GM18517 (cell line): ENCODE measurements around the gene SHOX.
"Not testable (repeated sequence)": the region's sequence is repeated elsewhere in the genome, so short reads cannot be mapped to it uniquely, and the experiment has no call there.

Source experiments
- ATAC-seq: cut with Tn5 transposase; IDR thresholded peaks from one replicate; pipeline ENCODE4 v1.9.1; 2021; ENCODE audit warnings: mild to moderate bottlenecking, moderate library complexity; ENCODE audit not compliant: unreplicated experiment

SHOX gene

DNA sequence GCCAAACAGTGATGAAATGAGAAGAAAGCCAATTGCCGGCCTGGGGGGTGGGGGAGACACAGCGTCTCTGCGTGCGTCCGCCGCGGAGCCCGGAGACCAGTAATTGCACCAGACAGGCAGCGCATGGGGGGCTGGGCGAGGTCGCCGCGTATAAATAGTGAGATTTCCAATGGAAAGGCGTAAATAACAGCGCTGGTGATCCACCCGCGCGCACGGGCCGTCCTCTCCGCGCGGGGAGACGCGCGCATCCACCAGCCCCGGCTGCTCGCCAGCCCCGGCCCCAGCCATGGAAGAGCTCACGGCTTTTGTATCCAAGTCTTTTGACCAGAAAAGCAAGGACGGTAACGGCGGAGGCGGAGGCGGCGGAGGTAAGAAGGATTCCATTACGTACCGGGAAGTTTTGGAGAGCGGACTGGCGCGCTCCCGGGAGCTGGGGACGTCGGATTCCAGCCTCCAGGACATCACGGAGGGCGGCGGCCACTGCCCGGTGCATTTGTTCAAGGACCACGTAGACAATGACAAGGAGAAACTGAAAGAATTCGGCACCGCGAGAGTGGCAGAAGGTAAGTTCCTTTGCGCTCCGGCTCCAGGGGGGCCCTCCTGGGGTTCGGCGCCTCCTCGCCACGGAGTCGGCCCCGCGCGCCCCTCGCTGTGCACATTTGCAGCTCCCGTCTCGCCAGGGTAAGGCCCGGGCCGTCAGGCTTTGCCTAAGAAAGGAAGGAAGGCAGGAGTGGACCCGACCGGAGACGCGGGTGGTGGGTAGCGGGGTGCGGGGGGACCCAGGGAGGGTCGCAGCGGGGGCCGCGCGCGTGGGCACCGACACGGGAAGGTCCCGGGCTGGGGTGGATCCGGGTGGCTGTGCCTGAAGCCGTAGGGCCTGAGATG lies at the start of gene SHOX:
Gene SHOX, plus strand, starts transcription at position 180 of the 885 bp plus-strand sequence. Its CDS starts 107 bp downstream, at position 287.
- no peak for ATAC-seq

DNA sequence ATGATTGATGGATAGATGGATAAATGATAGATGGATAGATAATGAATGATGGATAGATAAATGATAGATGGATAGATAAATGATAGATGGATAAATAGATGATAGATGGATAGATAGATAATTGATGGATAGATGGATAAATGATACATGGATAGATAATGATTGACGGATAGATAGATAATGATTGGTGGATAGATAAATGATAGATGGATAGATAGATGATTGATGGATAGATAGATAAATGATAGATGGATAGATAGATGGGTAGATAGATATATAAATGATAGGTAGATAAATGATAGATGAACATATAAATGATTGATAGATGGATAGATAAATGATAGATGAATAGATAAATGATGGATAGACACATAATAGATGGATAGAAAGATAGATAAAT lies 49.5 kb upstream of the SHOX start:
- ATAC-seq: no peak

DNA sequence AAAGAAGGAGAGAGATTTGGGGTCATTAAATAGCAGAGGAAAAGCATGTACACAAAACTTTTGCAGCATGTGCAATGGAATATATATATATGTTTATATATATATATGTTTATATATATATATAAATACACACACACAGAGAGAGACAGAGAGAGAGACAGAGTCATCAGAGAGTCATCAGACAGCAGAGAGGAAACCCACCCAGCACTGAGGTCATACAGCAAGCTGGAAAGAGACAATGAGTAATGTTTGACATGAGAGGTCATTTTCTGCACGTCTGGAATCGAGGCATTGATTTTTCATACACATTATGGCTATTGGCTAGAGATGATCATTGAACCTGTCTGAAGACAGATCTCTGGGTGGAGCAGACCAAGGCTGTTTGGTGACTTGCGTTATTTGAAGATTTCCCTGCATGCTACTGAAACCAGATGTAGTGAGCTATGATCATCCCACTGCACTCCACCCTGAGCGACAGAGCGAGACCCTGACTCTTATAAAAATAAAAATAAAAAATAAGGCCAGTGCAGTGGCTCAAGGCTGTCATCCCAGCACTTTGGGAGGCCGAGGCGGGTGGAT lies 48.8 kb upstream of the SHOX start:
- no peak for ATAC-seq

DNA sequence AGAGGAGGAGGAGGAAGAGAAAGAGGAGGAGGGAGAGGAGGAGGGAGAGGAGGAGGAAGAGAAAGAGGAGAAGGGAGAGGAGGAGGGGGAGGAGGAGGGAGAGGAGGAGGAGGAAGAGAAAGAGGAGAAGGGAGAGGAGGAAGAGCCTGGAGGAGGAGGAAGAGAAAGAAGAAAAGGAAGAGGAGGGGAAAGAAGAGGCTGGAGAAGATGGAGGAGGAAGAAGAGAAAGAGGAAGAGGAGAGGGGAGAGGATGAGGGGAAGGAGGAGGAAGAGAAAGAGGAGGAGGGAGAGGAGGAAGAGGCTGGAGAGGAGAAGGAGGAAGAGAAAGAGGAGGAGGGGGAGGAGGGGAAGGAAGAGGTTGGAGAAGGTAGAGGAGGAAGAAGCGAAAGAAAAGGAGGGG lies 46.0 kb upstream of the SHOX start:
- ATAC-seq: no peak

DNA sequence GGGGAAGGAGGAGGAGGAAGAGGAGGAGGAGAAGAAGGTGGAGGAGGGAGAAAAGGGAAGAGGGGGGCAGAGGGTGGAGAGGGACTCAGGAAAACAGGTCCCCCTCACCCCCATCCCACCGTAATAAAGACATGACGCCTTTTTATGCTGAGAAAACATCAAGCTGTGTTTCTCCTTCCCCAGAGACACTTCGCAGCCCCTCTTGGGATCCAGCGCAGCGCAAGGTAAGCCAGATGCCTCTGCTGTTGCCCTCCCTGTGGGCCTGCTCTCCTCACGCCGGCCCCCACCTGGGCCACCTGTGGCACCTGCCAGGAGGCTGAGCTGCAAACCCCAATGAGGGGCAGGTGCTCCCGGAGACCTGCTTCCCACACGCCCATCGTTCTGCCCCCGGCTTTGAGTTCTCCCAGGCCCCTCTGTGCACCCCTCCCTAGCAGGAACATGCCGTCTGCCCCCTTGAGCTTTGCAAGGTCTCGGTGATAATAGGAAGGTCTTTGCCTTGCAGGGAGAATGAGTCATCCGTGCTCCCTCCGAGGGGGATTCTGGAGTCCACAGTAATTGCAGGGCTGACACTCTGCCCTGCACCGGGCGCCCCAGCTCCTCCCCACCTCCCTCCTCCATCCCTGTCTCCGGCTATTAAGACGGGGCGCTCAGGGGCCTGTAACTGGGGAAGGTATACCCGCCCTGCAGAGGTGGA lies 45.3 kb upstream of the SHOX start:
- no peak for ATAC-seq

DNA sequence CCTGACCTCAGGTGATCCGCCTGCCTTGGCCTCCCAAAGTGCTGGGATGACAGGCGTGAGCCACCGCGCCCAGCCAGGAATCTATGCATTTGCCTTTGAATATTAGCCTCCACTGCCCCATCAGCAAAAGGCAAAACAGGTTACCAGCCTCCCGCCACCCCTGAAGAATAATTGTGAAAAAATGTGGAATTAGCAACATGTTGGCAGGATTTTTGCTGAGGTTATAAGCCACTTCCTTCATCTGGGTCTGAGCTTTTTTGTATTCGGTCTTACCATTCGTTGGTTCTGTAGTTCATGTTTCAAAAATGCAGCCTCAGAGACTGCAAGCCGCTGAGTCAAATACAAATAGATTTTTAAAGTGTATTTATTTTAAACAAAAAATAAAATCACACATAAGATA lies 44.2 kb upstream of the SHOX start:
- ATAC-seq: no peak

DNA sequence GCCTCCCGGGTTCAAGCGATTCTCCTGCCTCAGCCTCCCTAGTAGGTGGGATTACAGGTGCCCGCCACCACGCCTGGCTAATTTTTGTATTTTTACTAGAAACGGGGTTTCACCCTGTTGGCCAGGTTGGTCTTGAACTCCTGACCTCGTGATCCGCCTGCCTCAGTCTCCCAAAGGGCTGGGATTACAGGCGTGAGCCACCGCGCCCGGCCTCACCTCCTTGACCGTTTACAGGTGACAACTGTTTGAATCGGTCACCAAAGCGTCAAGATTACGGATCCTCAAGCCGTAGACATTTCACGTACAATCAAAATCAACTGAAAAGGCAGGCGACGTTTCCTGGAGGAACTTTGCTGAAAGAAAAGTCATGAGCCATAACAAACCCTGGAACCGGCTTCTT lies 41.3 kb upstream of the SHOX start:
- ATAC-seq: not testable (repeated sequence)

DNA sequence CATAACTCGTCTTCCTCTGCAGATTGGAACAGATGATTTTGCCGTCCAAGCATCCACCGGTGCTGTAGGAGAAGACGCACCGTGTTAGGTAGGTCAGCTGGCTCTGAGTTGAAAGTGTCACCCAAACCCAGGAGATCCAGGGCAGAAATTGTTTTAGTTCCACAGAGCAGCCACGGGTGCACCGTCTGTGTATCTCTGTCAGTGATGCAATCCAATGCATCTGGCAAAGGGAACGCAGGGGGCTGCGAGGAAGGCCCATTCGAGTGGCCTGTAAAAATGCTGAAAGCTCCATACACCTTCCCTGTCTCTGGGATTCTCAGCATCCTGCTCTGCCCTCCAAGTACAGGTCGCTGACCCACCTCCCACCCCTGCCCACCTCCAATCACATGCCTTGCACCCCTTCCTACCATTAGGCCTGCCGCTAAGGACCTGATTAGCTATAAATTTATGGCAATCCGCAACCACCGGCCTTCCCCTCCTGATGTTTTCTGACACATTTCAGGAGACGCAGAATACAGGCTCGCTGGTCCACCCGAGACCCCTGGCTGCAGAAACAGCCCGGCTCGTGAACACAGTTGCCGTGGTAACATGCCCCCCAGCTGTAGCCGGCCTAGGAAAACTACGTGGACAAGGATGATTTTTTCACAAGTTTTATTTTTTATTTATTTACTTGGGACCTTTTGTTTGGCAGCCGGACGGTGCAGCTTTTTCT lies 39.7 kb upstream of the SHOX start:
- ATAC-seq: no peak

DNA sequence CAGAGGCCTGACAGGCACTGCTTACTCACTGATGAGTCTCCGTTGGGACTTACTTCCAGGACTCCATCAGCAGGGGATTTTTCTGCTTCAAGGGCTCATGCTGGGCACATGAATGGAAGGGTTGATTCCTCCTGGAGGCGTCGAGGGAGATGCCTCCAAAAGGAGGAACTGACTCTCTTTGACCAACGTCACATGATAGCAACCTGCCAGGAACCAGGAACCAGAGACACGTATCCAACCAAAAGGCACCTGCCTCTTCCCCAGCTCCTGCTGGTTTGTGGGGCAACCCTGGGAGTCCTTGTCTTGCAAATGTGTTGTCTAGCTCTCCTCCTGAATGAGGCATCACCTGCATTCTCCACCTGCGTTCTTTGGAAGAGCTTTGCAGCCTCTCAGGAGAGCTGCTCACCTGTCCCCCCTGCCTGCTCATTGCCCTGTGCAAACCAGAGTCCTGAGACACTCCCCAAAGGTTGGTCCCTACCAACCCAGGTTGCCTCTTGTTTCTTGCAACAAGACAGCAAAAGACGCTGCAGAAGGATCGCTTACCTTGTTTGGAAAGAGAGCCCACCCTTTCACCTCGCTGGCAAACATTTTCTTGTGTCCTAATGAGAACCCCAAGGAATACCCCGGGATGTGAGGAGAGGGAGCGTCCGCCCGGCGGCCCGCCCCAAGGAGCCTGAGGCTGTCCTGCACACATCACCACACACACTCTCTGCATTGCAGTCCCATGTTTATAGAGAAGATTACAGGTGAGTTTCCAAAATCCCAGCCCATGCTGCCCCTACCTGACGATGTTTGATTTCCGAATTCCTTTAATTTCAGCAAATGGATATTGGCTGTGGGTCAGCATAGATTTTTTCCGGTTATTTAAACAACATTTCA lies 30.5 kb upstream of the SHOX start:
- ATAC-seq: no peak

DNA sequence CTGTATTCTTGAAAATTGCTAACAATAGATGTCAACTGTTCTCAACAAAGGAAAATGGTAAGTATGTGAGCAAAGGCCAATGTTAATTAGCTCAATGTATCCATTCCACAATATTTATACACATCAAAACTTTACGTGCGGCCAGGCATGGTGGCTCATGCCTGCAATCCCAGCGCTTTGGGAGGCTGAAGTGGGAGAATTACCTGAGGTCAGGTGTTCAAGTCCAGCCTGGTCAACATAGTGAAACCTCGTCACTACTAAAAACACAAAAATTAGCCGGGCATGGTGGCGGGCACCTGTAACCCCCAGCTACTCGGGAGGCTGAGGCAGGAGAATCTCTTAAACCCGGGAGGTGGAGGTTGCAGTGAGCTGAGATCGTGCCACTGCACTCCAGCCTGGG lies 27.6 kb upstream of the SHOX start:
- not testable (repeated sequence) for ATAC-seq

DNA sequence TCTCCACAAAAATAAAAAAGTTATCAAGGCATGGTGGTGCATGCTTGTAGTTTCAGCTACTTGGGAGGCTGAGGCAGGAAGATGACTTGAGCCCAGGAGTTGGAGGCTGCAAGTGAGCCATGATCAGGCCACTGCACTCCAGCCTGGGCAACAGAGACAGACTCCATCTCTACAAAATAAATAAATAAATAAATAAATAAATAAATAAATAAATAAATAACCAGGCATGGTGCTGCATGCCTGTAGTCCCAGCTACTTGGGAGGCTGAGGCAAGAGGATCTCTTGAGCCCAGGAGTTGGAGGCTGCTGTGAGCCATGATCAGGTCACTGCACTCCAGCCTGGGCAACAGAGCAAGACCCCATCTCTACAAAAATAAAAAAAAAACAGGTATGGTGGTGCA lies 26.0 kb upstream of the SHOX start:
- ATAC-seq: not testable (repeated sequence)

DNA sequence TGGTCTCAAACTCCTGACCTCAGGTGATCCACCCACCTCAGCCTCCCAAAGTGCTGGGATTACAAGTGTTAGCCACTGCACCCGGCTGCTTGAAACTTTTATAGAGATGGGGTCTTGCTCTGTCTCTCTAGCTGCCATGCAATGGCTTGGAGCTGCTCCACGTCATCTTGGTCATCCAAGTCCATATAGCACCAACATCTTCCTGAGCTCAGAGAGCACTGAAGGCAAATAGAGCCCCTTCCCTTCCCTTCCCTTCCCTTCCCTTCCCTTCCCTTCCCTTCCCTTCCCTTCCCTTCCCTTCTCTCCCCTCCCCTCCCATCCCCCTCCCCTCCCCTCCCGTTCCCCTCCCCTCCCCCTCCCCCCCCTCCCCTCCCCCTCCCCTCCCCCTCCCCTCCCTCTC lies 22.5 kb upstream of the SHOX start:
- ATAC-seq: not testable (repeated sequence)

DNA sequence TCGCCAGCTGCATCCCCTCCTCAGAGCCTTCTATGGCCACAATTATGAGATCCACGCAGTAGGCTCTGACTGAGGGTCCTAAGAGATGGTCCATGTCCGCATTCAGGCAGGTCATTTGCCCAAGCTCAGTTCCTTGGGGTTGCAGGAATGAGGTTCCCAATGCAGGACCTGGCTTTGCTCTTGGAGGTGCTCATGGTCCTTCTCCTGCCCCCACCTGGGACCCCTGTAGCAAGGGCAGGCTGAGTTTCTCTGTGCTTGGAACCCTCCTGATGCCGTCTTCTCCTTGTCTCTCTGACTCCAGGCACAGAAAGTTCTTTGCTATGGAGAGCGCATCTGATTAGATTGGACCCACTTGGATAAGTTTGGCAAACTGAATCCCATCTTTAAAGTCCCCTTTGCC lies 16.5 kb upstream of the SHOX start:
- ATAC-seq: no peak

DNA sequence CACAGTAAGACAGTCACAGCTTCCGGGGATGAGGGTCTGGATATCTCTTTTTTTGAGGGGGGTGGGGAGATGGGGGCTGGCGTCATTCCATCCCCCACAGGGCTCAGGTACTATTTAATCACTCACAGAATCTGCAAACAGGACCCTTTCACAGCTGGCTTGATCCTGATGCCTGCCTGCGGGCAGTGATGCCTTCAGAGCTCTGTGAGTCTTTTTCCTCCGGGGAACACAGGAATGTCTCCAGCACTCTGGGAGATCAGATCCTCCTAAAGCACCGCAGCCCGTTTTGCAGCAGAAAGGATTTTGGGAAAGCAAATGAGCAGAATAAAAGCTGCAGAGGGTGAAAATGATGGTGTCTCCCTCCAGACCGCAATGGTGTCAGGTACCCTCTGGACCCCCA lies 13.2 kb upstream of the SHOX start:
- no peak for ATAC-seq

DNA sequence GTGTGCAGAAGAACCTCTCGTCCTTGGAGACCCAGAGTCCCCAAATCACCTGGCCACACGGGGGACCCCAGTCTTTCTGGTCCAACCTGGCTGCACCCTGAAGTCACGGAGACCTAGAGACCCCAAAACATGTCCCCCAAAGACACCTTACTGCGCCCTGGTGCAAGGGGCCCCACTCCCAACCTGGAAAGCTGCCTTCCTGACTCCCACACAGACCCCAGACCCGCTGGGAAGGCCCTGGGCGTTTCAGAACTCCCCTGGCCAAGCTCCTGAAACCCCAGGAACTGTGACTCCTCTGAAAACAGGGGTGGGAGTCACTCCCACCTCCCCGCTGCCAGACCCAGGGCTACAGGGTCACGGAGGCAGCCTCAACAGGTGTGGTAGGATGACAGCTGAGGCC lies 12.7 kb upstream of the SHOX start:
- ATAC-seq: no peak

DNA sequence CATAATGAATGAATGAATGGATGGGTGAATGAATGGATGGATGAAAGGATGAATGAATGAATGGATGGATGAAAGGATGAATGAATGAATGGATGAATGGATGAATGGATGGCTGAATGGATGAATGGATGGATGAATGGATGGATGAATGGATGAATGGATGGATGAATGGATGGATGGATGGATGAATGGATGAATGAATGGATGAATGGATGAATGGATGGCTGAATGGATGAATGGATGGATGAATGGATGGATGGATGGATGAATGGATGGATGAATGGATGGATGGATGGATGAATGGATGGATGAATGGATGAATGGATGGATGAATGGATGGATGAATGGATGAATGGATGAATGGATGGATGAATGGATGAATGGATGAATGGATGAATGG lies 12.3 kb upstream of the SHOX start:
- not testable (repeated sequence) for ATAC-seq

DNA sequence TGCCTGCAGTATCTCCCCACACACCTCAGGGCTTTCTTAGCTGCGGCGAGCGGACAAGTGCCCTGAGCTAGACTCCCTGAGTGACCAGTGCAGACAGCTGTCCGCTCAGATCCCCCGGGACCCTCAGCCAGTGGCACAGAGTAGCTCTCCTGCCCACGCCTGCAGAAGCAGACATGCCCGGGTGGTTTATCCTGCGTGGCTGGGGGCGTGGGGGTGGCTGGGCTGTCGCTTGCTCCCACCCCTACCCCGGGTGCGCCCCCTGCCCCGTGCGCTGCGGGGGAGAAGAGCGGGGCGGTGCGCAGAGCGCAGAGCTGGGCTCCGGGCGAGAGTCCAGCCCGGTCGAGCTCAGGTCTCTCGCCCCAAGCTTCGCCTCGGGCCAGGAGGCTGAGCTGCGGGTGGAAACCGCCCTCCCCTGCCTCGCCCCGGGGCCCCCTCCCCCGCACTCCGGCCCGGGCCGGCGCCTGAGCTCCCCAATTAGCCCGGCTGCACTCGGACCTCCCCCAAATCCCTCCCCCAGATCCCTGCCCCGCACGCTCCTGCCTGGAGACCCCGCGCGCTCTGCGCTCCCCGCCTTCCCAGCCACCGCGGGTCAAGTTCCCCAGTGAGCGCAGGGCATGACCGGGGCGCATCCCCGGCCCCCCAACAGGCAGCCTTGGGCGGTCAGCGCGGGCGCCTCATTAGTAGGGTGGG lies 11.7 kb upstream of the SHOX start:
- ATAC-seq: no peak

DNA sequence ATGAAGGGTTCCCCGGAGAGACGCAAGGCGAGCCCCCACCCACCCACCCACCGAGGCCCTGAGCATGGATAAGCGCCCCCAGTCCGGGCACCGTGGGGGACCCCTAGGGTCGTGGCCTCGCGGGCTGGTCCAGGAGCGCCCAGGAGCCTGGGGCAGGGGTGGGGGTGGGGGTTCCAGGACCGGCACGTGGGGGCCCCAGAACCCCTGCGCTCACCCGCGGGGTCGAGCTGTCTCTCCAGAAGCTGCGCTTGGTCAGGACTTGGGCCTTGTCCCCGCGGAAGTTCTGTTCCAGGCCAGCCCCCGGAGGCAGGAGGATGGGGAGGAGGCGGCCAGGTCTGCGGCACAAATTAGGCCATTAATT lies 11.2 kb upstream of the SHOX start:
- ATAC-seq: no peak

DNA sequence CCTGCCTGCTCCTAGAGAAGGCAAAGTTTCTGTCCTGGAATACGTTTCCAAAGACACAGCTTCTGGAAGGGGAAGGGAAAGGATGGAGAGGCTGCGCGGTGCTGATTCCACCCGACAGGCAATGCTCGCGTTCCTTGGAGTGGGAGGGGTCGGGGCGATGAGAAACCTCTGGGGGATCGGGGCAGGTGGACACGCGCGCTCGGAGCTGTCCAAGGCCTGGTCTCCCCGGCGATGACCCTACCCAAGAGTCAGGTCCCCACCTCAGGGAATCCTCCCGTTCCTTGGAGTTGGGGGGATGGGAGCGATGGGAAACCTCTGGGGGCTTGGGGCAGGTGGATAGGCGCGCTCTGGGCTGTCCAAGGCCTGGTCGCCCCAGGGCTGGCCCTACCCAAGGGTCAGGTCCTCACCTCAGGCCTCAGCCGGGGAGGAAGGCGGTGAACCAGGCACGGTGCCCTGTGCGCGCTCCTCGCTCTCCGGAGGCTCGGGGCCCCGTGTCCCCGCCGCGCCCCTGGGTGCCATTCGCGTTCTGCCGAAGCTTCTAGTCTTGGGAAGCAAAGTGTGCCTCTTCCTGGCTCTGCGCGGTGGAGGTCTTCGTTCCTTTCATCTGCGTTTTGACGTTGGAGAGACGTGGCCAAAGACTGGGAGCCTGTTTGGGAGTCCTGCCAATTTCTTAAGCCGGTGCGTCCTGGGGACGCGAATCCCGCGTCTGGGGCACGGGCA lies 10.6 kb upstream of the SHOX start:
- ATAC-seq: no peak
